ENCODE measurements around the gene HOXC5. TPM values are rescaled to one million over a fixed set of nuclear protein-coding genes. Genes with fewer than 3 reads are reported as not detected.

HOXC5 gene
- total RNA-seq, 2 experiments from 2014 or later = not detected

GRCh38 chr12:53992377-53992889 lies 40.4 kb upstream of the HOXC5 start:
- peaks cover 57% of the 10 kb centered on the region for H3K4me1 Mint-ChIP-seq (ENCODE audit: low read depth)
- no peak for TF ChIP-seq CTCF (IDR thresholded peaks at IDR 0.05)
- Histone ChIP-seq H3K27ac (ENCODE audit: low read depth in 1 of 2, low read length in 2 of 2) (no peak overlapping the region), H3K36me3 (ENCODE audit: insufficient read depth, low read length) (no peaks in the 10 kb centered on the region), H3K4me1 (ENCODE audit: insufficient read depth, low read length) (peaks cover 51% of the 10 kb centered on the region), H3K4me3 (ENCODE audit: low read length) (no peak overlapping the region), H3K9me3 (ENCODE audit: control insufficient read depth in 1 of 2, insufficient read depth in 1 of 2, low read length in 2 of 2) (peaks cover 2 to 59% of the 10 kb centered on the region in 2 experiments), H3K27me3 (ENCODE audit: control insufficient read depth in 1 of 2, insufficient read depth in 2 of 2, low read length in 2 of 2) (peaks cover 98 to 100% of the 10 kb centered on the region in 2 experiments)
- intact Hi-C loops (cut with DNase I, micrococcal nuclease) = no loop called here
- ChIA-PET CTCF (interaction anchor here (0.8 to 1.2 kb wide), 4 partner anchors 12 to 216 kb away, joined by 3 read pairs; no protein-coding TSS in a partner anchor), POLR2A (no interaction called here)
- H3K36me3 Mint-ChIP-seq (ENCODE audit: low read depth) = no peaks in the 10 kb centered on the region
- no peak overlapping the region for H3K4me3 Mint-ChIP-seq
- DNase-seq = no peak
- peaks cover 100% of the 10 kb centered on the region for H3K27me3 Mint-ChIP-seq
- no peaks in the 10 kb centered on the region for H3K9me3 Mint-ChIP-seq
- H3K27ac Mint-ChIP-seq = no peak overlapping the region
- no peak for ATAC-seq (ENCODE audit: poor library complexity)

- no peak for TF ChIP-seq CTCF (IDR thresholded peaks at IDR 0.05)
Measured at GRCh38 chr12:53993162-53994008, 39.5 kb upstream of the HOXC5 start.

GRCh38 chr12:53994009-53994263 lies 38.9 kb upstream of the HOXC5 start:
- DNase-seq (no peak), ATAC-seq (ENCODE audit: poor library complexity) (no peak)
- no peak overlapping the region for H3K27ac ChIP-seq (ENCODE audit: low read depth in 1 of 2, low read length in 2 of 2)
- peaks cover 0 to 71% of the 10 kb centered on the region in 2 experiments for H3K9me3 ChIP-seq (ENCODE audit: control insufficient read depth in 1 of 2, insufficient read depth in 1 of 2, low read length in 2 of 2)
- H3K4me3 Mint-ChIP-seq = peak overlapping the region; percentile 84
- H3K27me3 Mint-ChIP-seq = peaks cover 100% of the 10 kb centered on the region
- H3K27me3 ChIP-seq (ENCODE audit: control insufficient read depth in 1 of 2, insufficient read depth in 2 of 2, low read length in 2 of 2) = peaks cover 98 to 100% of the 10 kb centered on the region in 2 experiments
- no peak for TF ChIP-seq CTCF (IDR thresholded peaks at IDR 0.05)
- POLR2A ChIA-PET = no interaction called here
- H3K4me1 Mint-ChIP-seq (ENCODE audit: low read depth) = peaks cover 65% of the 10 kb centered on the region
- H3K4me3 ChIP-seq (ENCODE audit: low read length) = no peak overlapping the region
- H3K36me3 Mint-ChIP-seq (ENCODE audit: low read depth) = no peaks in the 10 kb centered on the region
- H3K36me3 ChIP-seq (ENCODE audit: insufficient read depth, low read length) = no peaks in the 10 kb centered on the region
- intact Hi-C loops (cut with DNase I, micrococcal nuclease) = no loop called here
- H3K9me3 Mint-ChIP-seq = no peaks in the 10 kb centered on the region
- peaks cover 55% of the 10 kb centered on the region for H3K4me1 ChIP-seq (ENCODE audit: insufficient read depth, low read length)
- H3K27ac Mint-ChIP-seq = no peak overlapping the region
- CTCF ChIA-PET = no interaction called here

More at GRCh38 chr12:53993162-53994008, 39.5 kb upstream of the HOXC5 start:
- no peak for ATAC-seq (ENCODE audit: poor library complexity)
- Histone ChIP-seq H3K4me1 (ENCODE audit: insufficient read depth, low read length) (peaks cover 57% of the 10 kb centered on the region), H3K9me3 (ENCODE audit: control insufficient read depth in 1 of 2, insufficient read depth in 1 of 2, low read length in 2 of 2) (peaks cover 0 to 68% of the 10 kb centered on the region in 2 experiments), H3K27me3 (ENCODE audit: control insufficient read depth in 1 of 2, insufficient read depth in 2 of 2, low read length in 2 of 2) (peaks cover 98 to 100% of the 10 kb centered on the region in 2 experiments), H3K36me3 (ENCODE audit: insufficient read depth, low read length) (no peaks in the 10 kb centered on the region), H3K4me3 (ENCODE audit: low read length) (no peak overlapping the region), H3K27ac (ENCODE audit: low read depth in 1 of 2, low read length in 2 of 2) (no peak overlapping the region)
- Mint-ChIP-seq H3K27me3 (peaks cover 100% of the 10 kb centered on the region), H3K27ac (no peak overlapping the region), H3K4me3 (peak overlapping the region; percentile 84), H3K4me1 (ENCODE audit: low read depth) (peaks cover 62% of the 10 kb centered on the region), H3K9me3 (no peaks in the 10 kb centered on the region), H3K36me3 (ENCODE audit: low read depth) (no peaks in the 10 kb centered on the region)
- intact Hi-C loops (cut with DNase I, micrococcal nuclease) = no loop called here
- ChIA-PET POLR2A (no interaction called here), CTCF (interaction anchor here (0.9 kb wide), 1 partner anchor 198 kb away, joined by 3 read pairs; no protein-coding TSS in a partner anchor)
- no peak for DNase-seq
